ENCODE measurements around the gene HMGCLL1. TPM values are rescaled to one million over a fixed set of nuclear protein-coding genes. Genes with fewer than 3 reads are reported as not detected.

Gene HMGCLL1
- total and polyA plus RNA-seq, 2 donors from 2014 or later = 0.94 to 2.0 TPM

DNA sequence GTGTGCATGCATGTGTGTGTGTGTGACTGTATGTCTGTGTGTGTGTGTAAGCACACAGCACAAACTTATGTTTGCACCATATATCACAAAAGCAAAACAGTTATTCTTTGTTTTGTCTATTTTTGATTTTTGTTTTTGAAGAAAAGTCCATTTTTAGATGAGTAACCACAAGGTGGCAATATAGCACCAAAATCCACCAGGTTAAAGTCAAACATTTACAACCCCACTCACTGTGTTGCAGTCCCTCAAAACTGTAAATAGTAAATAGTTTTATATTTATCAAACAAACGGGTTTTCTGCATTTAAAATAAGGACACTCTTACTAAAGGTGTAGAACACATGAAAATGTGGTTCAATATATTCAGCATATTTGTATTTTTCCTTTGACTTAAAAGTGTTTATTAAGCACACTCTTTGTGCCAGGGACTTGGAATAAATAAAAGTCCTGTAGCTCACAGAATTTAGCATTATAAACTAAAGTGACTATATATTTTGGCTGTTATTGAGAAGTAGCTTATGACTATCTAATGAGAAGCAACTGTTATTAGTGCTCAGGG is 133.3 kb downstream of the HMGCLL1 start:
- FAIRE-seq = peak; percentile 94

DNA sequence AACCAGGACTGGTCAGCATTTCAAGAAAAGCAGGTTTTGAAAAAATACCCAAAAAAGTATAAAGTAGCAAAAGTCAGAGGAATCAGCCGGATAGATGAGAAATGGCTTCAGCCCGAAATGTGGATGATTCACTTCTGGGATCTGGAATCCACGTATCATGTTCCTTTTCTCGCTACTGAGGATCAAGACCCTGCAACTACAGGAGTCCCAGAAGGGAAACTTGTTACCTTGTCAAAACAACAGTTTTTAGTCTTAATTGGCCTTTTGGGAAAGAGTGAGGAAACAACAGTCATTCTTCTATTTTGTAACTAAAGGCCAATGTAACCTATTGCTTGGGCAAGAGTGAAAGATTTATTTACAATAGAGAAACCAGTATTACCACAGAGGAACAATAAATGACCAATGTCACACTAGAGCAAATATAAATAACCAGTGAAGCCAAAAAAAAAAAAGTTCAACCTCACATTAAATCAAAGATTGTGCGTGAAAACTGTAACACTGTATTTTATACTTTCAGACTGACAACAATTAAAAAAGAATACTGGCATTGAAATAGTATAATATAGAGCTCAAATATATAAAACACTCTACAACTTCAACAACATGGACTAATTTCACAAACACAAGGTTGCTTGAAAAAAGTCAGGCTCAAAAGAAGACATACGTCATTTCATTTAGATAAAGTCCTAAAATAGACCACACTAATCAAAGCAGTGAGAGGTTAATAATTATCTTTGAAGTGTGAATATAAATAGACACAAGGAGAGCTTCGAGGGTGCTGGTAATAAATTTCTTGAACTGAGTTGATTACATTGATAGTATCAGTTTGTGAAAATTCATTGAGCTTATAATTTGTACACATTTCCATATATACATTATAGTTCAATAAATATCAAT is 135.5 kb downstream of the HMGCLL1 start:
- Histone ChIP-seq H3K9me3 (ENCODE audit: control insufficient read depth in 2 of 3, insufficient read depth in 1 of 3, low read length in 3 of 3) (no peaks in the 10 kb centered on the region), H3K27ac (ENCODE audit: low read depth in 2 of 2, low read length in 2 of 2) (no peak overlapping the region), H3K9ac (ENCODE audit: low read length in 3 of 3) (no peak overlapping the region), H3K4me1 (ENCODE audit: control insufficient read depth in 2 of 3, insufficient read depth in 2 of 3, low read depth in 1 of 3, low read length in 3 of 3) (no peaks in the 10 kb centered on the region), H3K36me3 (ENCODE audit: control insufficient read depth in 2 of 3, insufficient read depth in 3 of 3, low read length in 3 of 3) (no peaks in the 10 kb centered on the region), H3K27me3 (ENCODE audit: control insufficient read depth, insufficient read depth, low read length) (no peaks in the 10 kb centered on the region), H3K4me3 (ENCODE audit: low read length in 3 of 3) (no peak overlapping the region)
- no peak for FAIRE-seq
- intact Hi-C loops (cut with DNase I) = loop anchor here (10.0 kb wide), 1 partner anchor 441 kb away; no protein-coding TSS in a partner anchor
- peak in 2 of 5 donors; percentile 7 to 33 for DNase-seq
- TF ChIP-seq, protein P1, sequence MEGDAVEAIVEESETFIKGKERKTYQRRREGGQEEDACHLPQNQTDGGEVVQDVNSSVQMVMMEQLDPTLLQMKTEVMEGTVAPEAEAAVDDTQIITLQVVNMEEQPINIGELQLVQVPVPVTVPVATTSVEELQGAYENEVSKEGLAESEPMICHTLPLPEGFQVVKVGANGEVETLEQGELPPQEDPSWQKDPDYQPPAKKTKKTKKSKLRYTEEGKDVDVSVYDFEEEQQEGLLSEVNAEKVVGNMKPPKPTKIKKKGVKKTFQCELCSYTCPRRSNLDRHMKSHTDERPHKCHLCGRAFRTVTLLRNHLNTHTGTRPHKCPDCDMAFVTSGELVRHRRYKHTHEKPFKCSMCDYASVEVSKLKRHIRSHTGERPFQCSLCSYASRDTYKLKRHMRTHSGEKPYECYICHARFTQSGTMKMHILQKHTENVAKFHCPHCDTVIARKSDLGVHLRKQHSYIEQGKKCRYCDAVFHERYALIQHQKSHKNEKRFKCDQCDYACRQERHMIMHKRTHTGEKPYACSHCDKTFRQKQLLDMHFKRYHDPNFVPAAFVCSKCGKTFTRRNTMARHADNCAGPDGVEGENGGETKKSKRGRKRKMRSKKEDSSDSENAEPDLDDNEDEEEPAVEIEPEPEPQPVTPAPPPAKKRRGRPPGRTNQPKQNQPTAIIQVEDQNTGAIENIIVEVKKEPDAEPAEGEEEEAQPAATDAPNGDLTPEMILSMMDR (IDR thresholded peaks at IDR 0.05; ENCODE audit: borderline replicate concordance, extremely low read depth, insufficient read depth) = no peak

More for the DNA sequence above, 133.3 kb downstream of the HMGCLL1 start:
- H3K36me3 ChIP-seq (ENCODE audit: control insufficient read depth in 2 of 3, insufficient read depth in 3 of 3, low read length in 3 of 3) = no peaks in the 10 kb centered on the region
- H3K9ac ChIP-seq (ENCODE audit: low read length in 3 of 3) = no peak overlapping the region
- H3K4me1 ChIP-seq (ENCODE audit: control insufficient read depth in 2 of 3, insufficient read depth in 2 of 3, low read depth in 1 of 3, low read length in 3 of 3) = no peaks in the 10 kb centered on the region
- no peaks in the 10 kb centered on the region for H3K27me3 ChIP-seq (ENCODE audit: control insufficient read depth, insufficient read depth, low read length)
- no peak overlapping the region for H3K4me3 ChIP-seq (ENCODE audit: low read length in 3 of 3)
- peak in 2 of 5 donors; percentile 65 to 69 for DNase-seq
- TF ChIP-seq, protein P1 (IDR thresholded peaks at IDR 0.05; ENCODE audit: borderline replicate concordance, extremely low read depth, insufficient read depth) = peak; percentile 35
- H3K9me3 ChIP-seq (ENCODE audit: control insufficient read depth in 2 of 3, insufficient read depth in 1 of 3, low read length in 3 of 3) = no peaks in the 10 kb centered on the region
- H3K27ac ChIP-seq (ENCODE audit: low read depth in 2 of 2, low read length in 2 of 2) = no peak overlapping the region
- intact Hi-C loops (cut with DNase I) = loop anchor here (10.0 kb wide), 1 partner anchor 439 kb away; no protein-coding TSS in a partner anchor

DNA sequence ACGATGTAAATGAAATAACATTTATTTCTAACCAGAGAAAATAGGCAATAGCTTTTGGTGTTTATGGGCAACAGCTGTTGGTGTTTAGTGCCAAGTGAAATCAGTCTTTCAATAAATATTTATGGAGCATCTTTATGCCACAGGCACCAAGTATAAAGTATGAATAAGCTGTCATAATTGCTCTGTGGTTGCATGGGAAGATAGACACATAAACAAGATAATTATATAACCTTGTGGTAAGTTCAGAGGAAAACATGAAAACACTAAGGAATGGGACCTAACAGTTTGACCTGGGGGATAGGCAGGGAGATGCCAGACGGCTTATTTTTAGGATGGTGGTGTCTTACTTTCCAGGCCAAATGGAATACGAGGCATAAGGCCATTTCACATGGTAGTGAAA is 140.8 kb downstream of the HMGCLL1 start:
- H3K4me3 ChIP-seq (ENCODE audit: low read length in 3 of 3) = no peak overlapping the region
- intact Hi-C loops (cut with DNase I) = no loop called here
- H3K9me3 ChIP-seq (ENCODE audit: control insufficient read depth in 2 of 3, insufficient read depth in 1 of 3, low read length in 3 of 3) = no peaks in the 10 kb centered on the region
- TF ChIP-seq, protein P1 (IDR thresholded peaks at IDR 0.05; ENCODE audit: borderline replicate concordance, extremely low read depth, insufficient read depth) = no peak
- H3K4me1 ChIP-seq (ENCODE audit: control insufficient read depth in 2 of 3, insufficient read depth in 2 of 3, low read depth in 1 of 3, low read length in 3 of 3) = no peaks in the 10 kb centered on the region
- DNase-seq (no peak), FAIRE-seq (no peak)
- H3K36me3 ChIP-seq (ENCODE audit: control insufficient read depth in 2 of 3, insufficient read depth in 3 of 3, low read length in 3 of 3) = no peaks in the 10 kb centered on the region
- H3K27ac ChIP-seq (ENCODE audit: low read depth in 2 of 2, low read length in 2 of 2) = no peak overlapping the region
- no peak overlapping the region for H3K9ac ChIP-seq (ENCODE audit: low read length in 3 of 3)
- no peaks in the 10 kb centered on the region for H3K27me3 ChIP-seq (ENCODE audit: control insufficient read depth, insufficient read depth, low read length)

Data from kidney (tissue), 14 donors.